Panc1 (cell line): ENCODE measurements around the gene FNDC10. TPM values are rescaled to one million over a fixed set of nuclear protein-coding genes. Genes with fewer than 3 reads are reported as not detected.

Source experiments
- ATAC-seq: fragments of 200-7000 bp; cut with Tn5 transposase; 2 replicates; pipeline ENCODE4 v1.9.1; 2020; ENCODE audit warnings: mild to moderate bottlenecking, moderate library complexity
- BruUV-seq: library from RNA; stranded (reverse); fragments of 400-500 nt; replicated peaks from 2 replicates; lab custom pipeline; 2021; lab: Mats Ljungman, UMichigan
- CTCF ChIA-PET: fragments of 300-600 bp; sonication (Branson Sonifier 250); formaldehyde crosslinking; loops from one replicate; lab custom pipeline; 2022; ENCODE audit warnings: antibody characterized with exemption; lab: Charles Lee
- POLR2A ChIA-PET: fragments of 300-600 bp; sonication (Branson Sonifier 250); formaldehyde crosslinking; loops from one replicate; lab custom pipeline; 2022; ENCODE audit warnings: antibody characterized with exemption; lab: Charles Lee
- DNase-seq: peaks from one replicate; pipeline ENCODE4 v3.0.0-alpha.2; 2010; ENCODE audit warnings: low read depth, low spot score
- H3K27ac ChIP-seq: 2 replicates; pipeline ENCODE4 v1.5.1; 2011; ENCODE audit warnings: mild to moderate bottlenecking, low read length, inconsistent platforms
- H3K27me3 ChIP-seq: fragments of 200-500 bp; sonication (Bioruptor generic); 2 replicates; pipeline ENCODE4 v1.6.0; 2014; ENCODE audit warnings: low read length, inconsistent platforms; ENCODE audit not compliant: control insufficient read depth, insufficient read depth
- H3K36me3 ChIP-seq: fragments of 200-500 bp; sonication (Bioruptor generic); 2 replicates; pipeline ENCODE4 v1.5.1; 2014; ENCODE audit warnings: inconsistent platforms, mild to moderate bottlenecking, low read length, moderate library complexity; ENCODE audit not compliant: control insufficient read depth, insufficient read depth
- H3K4me1 ChIP-seq: 2 replicates; pipeline ENCODE4 v1.5.1; 2011; ENCODE audit warnings: inconsistent platforms, mild to moderate bottlenecking, low read length, moderate library complexity; ENCODE audit not compliant: control insufficient read depth, insufficient read depth
- H3K4me3 ChIP-seq, 2 experiments: 2 replicates each; pipeline ENCODE4 v1.5.1; 2011 to 2012; ENCODE audit warnings: low read depth in 2 of 2, low read length in 2 of 2, mild to moderate bottlenecking in 2 of 2, inconsistent platforms in 1 of 2, moderate library complexity in 1 of 2
- H3K9me3 ChIP-seq: fragments of 200-500 bp; sonication (Bioruptor generic); 2 replicates; pipeline ENCODE4 v1.5.1; 2014; ENCODE audit warnings: low read depth, mild to moderate bottlenecking, inconsistent platforms, low read length, moderate library complexity; ENCODE audit not compliant: control insufficient read depth, insufficient read depth
- POLR2AphosphoS5 ChIP-seq: IDR thresholded peaks from 2 replicates; pipeline ENCODE4 v1.6.1; 2012; ENCODE audit warnings: mild to moderate bottlenecking, low read depth, low read length, moderate library complexity
- SIN3A ChIP-seq: IDR thresholded peaks from 2 replicates; pipeline ENCODE4 v1.6.1; 2012; ENCODE audit warnings: low read depth, mild to moderate bottlenecking, low read length, moderate library complexity, borderline replicate concordance; ENCODE audit not compliant: insufficient read depth
- TCF7L2 ChIP-seq: IDR thresholded peaks from 2 replicates; pipeline ENCODE4 v1.6.1; 2011; ENCODE audit warnings: mild to moderate bottlenecking, low read depth, low read length, inconsistent platforms
- in situ Hi-C: cut with HindIII; loops from 2 replicates; pipeline ENCODE4 v1.10.0; 2016; ENCODE audit warnings: low sequenced_read_pairs, low pct_unique_long_range_greater_than_20kb
- intact Hi-C: fragments of 100-400 bp; cut with micrococcal nuclease; formaldehyde crosslinking; loops from one replicate; pipeline ENCODE4 v1.10.0; 2022; ENCODE audit not compliant: unreplicated experiment
- total RNA-seq: library from RNA; stranded (reverse); gene quantifications from one replicate; pipeline ENCODE4 v1.2.1, GENCODE V29; 2021; ENCODE audit not compliant: unreplicated experiment
- TF ChIP-seq, protein P1 (sequence below): fragments of 450-650 bp; IDR thresholded peaks from 2 replicates; pipeline ENCODE4 v1.5.1; 2017; ENCODE audit warnings: mild to moderate bottlenecking
- TF ChIP-seq, protein P2 (sequence below), 2 experiments: IDR thresholded peaks; 2 replicates each; pipeline ENCODE4 v1.6.1; 2011 to 2012; ENCODE audit warnings: low read depth in 2 of 2, control low read depth in 1 of 2, low read length in 1 of 2, mild to moderate bottlenecking in 1 of 2, moderate library complexity in 1 of 2; ENCODE audit not compliant: insufficient read depth in 1 of 2

FNDC10 gene
- total RNA-seq, 1 experiment from 2014 or later, result 16.2 TPM

DNA sequence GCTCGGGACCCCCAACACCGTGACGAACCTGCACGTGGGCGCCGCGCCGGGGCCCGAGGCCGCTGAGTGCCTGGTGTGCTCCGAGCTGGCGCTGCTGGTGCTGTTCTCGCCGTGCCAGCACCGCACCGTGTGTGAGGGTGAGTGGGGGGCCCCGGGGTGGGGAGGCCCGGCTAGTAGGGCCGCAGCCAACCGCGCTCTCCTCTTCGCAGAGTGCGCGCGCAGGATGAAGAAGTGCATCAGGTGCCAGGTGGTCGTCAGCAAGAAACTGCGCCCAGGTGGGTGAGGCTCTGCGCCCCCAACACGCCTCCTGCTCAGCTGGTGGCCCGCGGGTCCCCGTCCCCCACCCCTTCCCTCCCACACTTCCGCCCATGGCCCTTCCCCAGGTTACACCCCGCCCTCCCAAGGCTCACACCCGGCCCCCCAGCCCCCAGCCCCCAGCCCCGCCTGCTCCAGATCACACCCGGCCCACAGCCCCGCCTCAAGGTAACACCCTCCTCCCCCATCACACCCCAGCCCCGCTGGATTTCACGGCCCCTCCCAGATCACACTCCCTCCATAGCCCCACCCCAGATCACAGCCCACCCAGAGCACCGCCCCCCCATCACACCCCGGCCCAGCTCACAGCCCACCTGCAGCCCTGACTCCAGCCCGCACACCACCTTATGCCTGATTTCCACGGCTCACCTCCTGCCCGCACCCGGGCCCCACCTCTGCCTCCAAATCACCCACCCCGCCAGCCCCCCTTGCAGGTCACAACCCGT, 29.7 kb upstream of the FNDC10 start:
- H3K9me3 ChIP-seq, result no peaks in the 10 kb centered on the region
- DNase-seq (no peak), ATAC-seq (no peak)
- no peaks in the 10 kb centered on the region for H3K27me3 ChIP-seq
- no peak overlapping the region for H3K4me3 ChIP-seq
- CTCF ChIA-PET, result no interaction called here
- intact Hi-C loops (no loop called here), in situ Hi-C loops (no loop called here)
- H3K36me3 ChIP-seq, result no peaks in the 10 kb centered on the region
- no peak overlapping the region for H3K27ac ChIP-seq
- BruUV-seq, result no TSS peak
- H3K4me1 ChIP-seq, result no peaks in the 10 kb centered on the region
- TF ChIP-seq, protein P1, sequence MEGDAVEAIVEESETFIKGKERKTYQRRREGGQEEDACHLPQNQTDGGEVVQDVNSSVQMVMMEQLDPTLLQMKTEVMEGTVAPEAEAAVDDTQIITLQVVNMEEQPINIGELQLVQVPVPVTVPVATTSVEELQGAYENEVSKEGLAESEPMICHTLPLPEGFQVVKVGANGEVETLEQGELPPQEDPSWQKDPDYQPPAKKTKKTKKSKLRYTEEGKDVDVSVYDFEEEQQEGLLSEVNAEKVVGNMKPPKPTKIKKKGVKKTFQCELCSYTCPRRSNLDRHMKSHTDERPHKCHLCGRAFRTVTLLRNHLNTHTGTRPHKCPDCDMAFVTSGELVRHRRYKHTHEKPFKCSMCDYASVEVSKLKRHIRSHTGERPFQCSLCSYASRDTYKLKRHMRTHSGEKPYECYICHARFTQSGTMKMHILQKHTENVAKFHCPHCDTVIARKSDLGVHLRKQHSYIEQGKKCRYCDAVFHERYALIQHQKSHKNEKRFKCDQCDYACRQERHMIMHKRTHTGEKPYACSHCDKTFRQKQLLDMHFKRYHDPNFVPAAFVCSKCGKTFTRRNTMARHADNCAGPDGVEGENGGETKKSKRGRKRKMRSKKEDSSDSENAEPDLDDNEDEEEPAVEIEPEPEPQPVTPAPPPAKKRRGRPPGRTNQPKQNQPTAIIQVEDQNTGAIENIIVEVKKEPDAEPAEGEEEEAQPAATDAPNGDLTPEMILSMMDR, result no peak
- TF ChIP-seq SIN3A (no peak), TCF7L2 (no peak), POLR2AphosphoS5 (no peak)
- TF ChIP-seq, protein P2, sequence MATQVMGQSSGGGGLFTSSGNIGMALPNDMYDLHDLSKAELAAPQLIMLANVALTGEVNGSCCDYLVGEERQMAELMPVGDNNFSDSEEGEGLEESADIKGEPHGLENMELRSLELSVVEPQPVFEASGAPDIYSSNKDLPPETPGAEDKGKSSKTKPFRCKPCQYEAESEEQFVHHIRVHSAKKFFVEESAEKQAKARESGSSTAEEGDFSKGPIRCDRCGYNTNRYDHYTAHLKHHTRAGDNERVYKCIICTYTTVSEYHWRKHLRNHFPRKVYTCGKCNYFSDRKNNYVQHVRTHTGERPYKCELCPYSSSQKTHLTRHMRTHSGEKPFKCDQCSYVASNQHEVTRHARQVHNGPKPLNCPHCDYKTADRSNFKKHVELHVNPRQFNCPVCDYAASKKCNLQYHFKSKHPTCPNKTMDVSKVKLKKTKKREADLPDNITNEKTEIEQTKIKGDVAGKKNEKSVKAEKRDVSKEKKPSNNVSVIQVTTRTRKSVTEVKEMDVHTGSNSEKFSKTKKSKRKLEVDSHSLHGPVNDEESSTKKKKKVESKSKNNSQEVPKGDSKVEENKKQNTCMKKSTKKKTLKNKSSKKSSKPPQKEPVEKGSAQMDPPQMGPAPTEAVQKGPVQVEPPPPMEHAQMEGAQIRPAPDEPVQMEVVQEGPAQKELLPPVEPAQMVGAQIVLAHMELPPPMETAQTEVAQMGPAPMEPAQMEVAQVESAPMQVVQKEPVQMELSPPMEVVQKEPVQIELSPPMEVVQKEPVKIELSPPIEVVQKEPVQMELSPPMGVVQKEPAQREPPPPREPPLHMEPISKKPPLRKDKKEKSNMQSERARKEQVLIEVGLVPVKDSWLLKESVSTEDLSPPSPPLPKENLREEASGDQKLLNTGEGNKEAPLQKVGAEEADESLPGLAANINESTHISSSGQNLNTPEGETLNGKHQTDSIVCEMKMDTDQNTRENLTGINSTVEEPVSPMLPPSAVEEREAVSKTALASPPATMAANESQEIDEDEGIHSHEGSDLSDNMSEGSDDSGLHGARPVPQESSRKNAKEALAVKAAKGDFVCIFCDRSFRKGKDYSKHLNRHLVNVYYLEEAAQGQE (IDR thresholded peaks at IDR 0.05; ENCODE audit: insufficient read depth in 1 of 2, low read depth in 2 of 2, low read length in 1 of 2), result no peak
- POLR2A ChIA-PET, result no interaction called here

DNA sequence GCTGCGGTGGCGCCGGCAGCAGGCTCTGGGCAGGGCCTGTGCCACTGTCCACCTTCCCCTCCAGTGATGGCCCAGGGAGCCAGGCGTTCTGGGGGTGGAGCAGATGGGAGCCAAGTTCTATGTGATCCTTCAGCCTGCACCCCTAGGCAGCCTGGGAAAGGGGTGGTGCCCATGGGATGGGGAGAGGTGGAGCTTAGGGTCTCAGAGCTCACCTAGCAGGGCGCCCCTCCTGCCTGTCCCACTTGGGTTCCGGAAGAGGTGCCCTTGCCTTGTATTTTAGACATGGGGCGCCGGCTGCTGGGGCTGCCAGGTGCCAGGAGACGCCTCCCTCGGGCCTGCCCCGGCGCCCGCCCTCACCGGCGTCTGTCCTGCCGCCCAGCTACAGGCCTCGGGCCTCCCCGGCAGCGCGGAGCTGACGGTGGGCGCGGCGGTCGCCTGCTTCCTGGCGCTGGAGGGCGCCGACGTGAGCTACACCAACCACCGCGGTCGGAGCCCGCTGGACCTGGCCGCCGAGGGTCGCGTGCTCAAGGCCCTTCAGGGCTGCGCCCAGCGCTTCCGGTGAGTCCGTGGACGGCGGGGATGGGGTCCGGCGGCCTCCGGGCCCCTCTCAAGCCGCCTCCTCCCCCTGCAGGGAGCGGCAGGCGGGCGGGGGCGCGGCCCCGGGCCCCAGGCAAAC, 29.0 kb upstream of the FNDC10 start:
- H3K9me3 ChIP-seq, result no peaks in the 10 kb centered on the region
- in situ Hi-C loops (no loop called here), intact Hi-C loops (no loop called here)
- H3K27ac ChIP-seq, result no peak overlapping the region
- ChIA-PET CTCF (no interaction called here), POLR2A (no interaction called here)
- no peak overlapping the region for H3K4me3 ChIP-seq
- BruUV-seq, result no TSS peak
- DNase-seq, result no peak
- TF ChIP-seq TCF7L2 (no peak), POLR2AphosphoS5 (no peak), SIN3A (no peak)
- TF ChIP-seq, protein P2 (IDR thresholded peaks at IDR 0.05; ENCODE audit: insufficient read depth in 1 of 2, low read depth in 2 of 2, low read length in 1 of 2), result no peak
- TF ChIP-seq, protein P1, result no peak
- H3K4me1 ChIP-seq, result no peaks in the 10 kb centered on the region
- no peaks in the 10 kb centered on the region for H3K36me3 ChIP-seq
- no peaks in the 10 kb centered on the region for H3K27me3 ChIP-seq
- ATAC-seq, result no peak; the same call in 1 of the 2 replicates
